GM10248 (cell line): ENCODE measurements around the gene PACS1.

Experiments used
- CTCF ChIA-PET: fragments of 300-600 bp; sonication (Branson Sonifier 250); formaldehyde crosslinking; extraction: SDS; loops from one replicate; lab custom pipeline; 2021; ENCODE audit warnings: antibody characterized with exemption; lab: Yijun Ruan, JAX
- POLR2A ChIA-PET: fragments of 350-650 bp; sonication (Branson Sonifier 250); formaldehyde crosslinking; extraction: SDS; loops from one replicate; lab custom pipeline; 2020; ENCODE audit warnings: antibody characterized with exemption; lab: Yijun Ruan, JAX
- DNase-seq: peaks from one replicate; pipeline ENCODE4 v3.0.0; 2012; ENCODE audit errors: extremely low spot score
- TF ChIP-seq, protein P1 (sequence below): IDR thresholded peaks from 2 replicates; pipeline ENCODE4 v1.5.1; 2012; ENCODE audit warnings: mild to moderate bottlenecking, low read depth; ENCODE audit errors: extremely low read depth, missing control alignments, control extremely low read depth

PACS1 gene

DNA sequence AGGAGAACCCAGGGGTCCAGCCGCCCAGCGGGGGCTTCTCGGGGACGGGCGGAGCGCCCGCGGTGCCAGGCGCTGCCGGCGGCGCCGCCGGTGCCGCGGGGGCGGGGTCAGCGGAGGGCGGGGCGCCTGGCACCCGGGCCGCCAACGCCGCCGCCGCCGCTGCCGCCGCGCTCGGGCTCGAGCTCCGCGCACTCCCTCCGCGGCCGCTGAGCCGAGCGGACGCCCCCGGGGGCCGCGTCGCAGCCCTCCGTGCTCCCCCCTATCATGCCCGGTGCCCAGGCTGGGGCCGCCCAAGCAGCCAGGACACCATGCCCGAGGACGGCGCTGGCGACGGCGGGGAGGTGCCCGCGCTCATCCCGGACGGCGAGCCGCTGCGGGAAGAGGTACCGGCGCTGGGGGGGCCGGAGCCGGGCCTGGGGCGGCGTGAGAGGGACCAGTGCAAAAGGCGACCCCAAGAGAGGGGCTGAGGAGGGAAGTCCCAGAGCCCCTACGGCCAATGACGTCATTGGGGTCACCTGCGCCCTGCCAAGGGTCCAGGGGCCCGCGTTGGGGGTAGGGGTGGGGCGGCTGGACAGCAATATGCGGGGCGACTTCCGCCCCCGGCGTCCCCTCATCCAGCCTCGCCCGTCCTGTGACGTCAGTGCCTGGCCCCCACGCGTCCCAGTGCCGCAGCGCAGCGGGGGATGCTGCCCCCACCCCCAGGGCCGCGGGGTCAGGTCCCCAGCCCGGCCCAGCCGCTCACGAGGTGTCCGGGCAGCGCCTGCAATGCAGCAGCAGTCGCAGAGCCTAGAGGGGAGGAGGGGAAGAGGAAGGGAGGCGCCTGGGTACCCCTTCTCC, 221.9 kb downstream of the PACS1 start, which contains the start of gene TMEM151A:
Gene TMEM151A (plus strand): TSS at position 189 of the 837 bp plus-strand sequence. CDS start 120 bp downstream, at position 309.
- POLR2A ChIA-PET, result interaction anchor here (1.2 kb wide), 1 partner anchor 21 kb away, joined by 4 read pairs; no protein-coding TSS in a partner anchor
- TF ChIP-seq, protein P1, sequence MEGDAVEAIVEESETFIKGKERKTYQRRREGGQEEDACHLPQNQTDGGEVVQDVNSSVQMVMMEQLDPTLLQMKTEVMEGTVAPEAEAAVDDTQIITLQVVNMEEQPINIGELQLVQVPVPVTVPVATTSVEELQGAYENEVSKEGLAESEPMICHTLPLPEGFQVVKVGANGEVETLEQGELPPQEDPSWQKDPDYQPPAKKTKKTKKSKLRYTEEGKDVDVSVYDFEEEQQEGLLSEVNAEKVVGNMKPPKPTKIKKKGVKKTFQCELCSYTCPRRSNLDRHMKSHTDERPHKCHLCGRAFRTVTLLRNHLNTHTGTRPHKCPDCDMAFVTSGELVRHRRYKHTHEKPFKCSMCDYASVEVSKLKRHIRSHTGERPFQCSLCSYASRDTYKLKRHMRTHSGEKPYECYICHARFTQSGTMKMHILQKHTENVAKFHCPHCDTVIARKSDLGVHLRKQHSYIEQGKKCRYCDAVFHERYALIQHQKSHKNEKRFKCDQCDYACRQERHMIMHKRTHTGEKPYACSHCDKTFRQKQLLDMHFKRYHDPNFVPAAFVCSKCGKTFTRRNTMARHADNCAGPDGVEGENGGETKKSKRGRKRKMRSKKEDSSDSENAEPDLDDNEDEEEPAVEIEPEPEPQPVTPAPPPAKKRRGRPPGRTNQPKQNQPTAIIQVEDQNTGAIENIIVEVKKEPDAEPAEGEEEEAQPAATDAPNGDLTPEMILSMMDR, result no peak
- DNase-seq, result no peak
- CTCF ChIA-PET, result interaction anchor here (0.6 to 1.9 kb wide), 6 partner anchors 9 to 98 kb away, joined by 3 to 12 read pairs (median 3); no protein-coding TSS in a partner anchor

DNA sequence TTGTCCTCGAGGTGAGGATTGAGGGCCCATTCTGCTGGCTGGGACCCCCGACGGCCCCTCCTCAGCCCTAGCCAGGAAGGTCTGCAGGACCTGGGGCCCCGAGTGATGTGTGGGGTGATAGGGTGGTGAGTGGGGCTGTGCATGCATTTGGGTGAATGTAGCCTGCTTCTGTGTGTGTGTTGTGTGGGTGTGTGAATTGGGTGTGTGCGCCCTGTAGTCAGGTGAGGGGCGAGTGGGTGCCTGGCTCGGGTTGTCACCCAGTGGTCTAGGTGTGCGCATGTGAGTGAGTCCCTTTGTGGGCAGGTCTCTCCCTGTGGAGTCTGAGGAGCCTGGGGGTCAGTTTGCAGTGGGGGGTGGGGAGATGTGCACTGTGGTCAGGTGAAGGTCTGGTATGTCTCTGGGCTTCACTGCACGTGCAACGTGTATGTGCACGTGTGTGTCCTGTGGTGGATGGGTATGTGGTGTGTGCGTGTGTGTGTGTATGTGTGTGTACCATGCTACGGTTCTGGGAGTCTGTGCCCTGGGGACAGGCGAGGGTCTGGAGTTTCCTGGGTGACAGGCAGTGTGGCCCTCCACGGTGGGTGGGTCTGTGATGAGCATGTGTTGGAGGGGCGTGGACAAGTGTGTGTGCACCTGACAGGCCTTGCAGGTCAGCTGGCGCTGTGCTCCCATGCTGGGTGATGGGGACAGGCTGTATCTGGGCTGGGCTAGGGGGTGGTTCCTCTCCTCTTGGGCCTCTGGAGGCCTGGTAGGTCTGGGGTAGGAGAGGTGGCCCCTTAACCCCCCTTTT, 222.7 kb downstream of the PACS1 start:
- DNase-seq, result no peak
- TF ChIP-seq, protein P1, result no peak
- ChIA-PET POLR2A (no interaction called here), CTCF (no interaction called here)

DNA sequence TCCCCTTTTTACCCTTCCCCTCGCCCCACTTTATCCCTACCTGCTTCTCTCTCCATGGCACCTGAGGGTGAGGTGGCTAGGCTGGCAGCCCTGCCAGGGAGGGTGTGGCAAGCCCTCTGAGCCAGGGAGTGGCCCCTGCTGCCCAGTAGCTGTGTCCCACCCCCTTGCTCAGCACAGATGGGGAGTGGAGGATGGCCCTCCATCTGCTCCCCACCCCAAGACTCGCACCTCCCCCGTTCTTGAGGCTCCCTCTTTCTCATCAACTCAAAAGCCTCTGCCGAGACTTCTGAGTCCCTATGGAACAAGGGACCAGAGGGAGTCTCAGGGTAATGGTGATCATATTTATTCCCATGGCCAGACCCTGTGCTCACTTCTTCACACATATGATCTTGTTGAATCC, 223.3 kb downstream of the PACS1 start:
- POLR2A ChIA-PET, result no interaction called here

DNA sequence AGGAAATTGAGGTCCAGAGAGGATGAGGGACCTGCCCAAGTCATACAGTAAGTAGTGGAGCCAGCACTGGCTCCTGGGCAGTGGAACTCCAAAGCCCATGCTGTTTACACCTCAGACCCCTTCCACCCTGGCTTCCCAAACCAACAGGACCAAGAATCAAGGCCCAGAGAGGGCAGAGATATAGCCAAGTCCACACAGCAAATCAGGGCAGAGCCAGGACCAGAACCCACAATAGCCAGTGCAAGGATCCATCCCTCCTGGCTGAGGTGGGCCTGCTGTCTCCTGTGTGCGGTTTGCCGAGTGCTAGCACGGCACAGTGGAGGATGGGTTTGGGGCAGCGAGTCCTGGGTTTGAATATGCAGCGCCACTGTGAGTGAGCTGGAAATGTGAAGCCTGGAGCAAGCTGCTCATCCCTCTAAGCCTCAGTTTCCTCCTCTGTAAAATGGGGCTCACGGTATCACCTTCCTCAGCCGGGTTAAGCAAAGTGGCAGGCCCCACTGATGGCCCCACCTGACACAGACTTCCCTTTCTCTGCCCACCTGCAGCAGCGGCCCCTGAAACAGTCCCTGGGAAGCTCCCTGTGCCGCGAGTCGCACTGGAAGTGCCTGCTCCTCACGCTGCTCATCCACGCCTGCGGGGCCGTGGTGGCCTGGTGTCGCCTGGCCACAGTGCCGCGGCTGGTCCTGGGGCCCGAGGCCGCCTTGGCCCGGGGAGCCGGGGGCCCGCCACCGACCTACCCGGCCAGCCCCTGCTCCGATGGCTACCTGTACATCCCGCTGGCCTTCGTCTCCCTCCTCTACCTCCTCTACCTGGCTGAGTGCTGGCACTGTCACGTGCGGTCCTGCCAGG, 223.9 kb downstream of the PACS1 start:
- DNase-seq, result no peak
- ChIA-PET POLR2A (no interaction called here), CTCF (interaction anchor here (1.5 kb wide), 1 partner anchor 11 kb away, joined by 5 read pairs; no protein-coding TSS in a partner anchor)
- TF ChIP-seq, protein P1, result no peak

More for the DNA sequence above, 223.3 kb downstream of the PACS1 start:
- TF ChIP-seq, protein P1, result no peak
- DNase-seq, result no peak
- CTCF ChIA-PET, result no interaction called here
